Neural progenitor cell (in vitro differentiated cells): ENCODE results near the gene SERPIND1. TPM values are rescaled to one million over a fixed set of nuclear protein-coding genes. Genes with fewer than 3 reads are reported as not detected.

Experiments
- DNase-seq: peaks from one replicate; pipeline ENCODE4 v3.0.0-alpha.2; 2016; ENCODE audit warnings: low spot score
- H2AFZ ChIP-seq: fragments of 200-600 bp; sonication (generic); replicated peaks from 2 replicates; pipeline ENCODE4 v1.6.1; 2016; ENCODE audit warnings: antibody characterized with exemption
- H3F3A ChIP-seq: fragments of 200-600 bp; sonication (generic); 2 replicates; pipeline ENCODE4 v1.6.1; 2016; ENCODE audit warnings: antibody characterized with exemption, low read depth
- H3K27ac ChIP-seq: fragments of 200-600 bp; sonication (generic); 2 replicates; pipeline ENCODE4 v1.5.1; 2016; ENCODE audit warnings: mild to moderate bottlenecking
- H3K27me3 ChIP-seq: fragments of 200-600 bp; sonication (generic); 2 replicates; pipeline ENCODE4 v1.6.1; 2016; ENCODE audit warnings: mild to moderate bottlenecking, moderate library complexity
- H3K36me3 ChIP-seq: fragments of 200-600 bp; sonication (generic); 2 replicates; pipeline ENCODE4 v1.5.1; 2016
- H3K4me1 ChIP-seq: fragments of 200-600 bp; sonication (generic); 2 replicates; pipeline ENCODE4 v1.6.1; 2016; ENCODE audit warnings: mixed run types
- H3K4me2 ChIP-seq: fragments of 200-600 bp; sonication (generic); 2 replicates; pipeline ENCODE4 v1.6.1; 2016
- H3K4me3 ChIP-seq: fragments of 200-600 bp; sonication (generic); 2 replicates; pipeline ENCODE4 v1.5.1; 2016
- H3K79me2 ChIP-seq: fragments of 200-600 bp; sonication (generic); 2 replicates; pipeline ENCODE4 v1.6.1; 2016; ENCODE audit warnings: low read depth
- H3K9ac ChIP-seq: fragments of 200-600 bp; sonication (generic); 2 replicates; pipeline ENCODE4 v1.6.1; 2016
- H3K9me3 ChIP-seq: fragments of 200-600 bp; sonication (generic); 2 replicates; pipeline ENCODE4 v1.5.1; 2016; ENCODE audit warnings: low read depth
- H4K20me1 ChIP-seq: fragments of 200-600 bp; sonication (generic); 2 replicates; pipeline ENCODE4 v1.6.1; 2016; ENCODE audit warnings: low read depth
- H3K27ac Mint-ChIP-seq: 3 replicates; pipeline ENCODE4 v1.8.0; 2021; ENCODE audit warnings: mixed read lengths
- H3K27me3 Mint-ChIP-seq: 2 replicates; pipeline ENCODE4 v1.8.0; 2022; ENCODE audit warnings: low read depth, mild to moderate bottlenecking, inconsistent platforms, moderate library complexity, mixed read lengths; ENCODE audit not compliant: insufficient read depth
- H3K36me3 Mint-ChIP-seq: 3 replicates; pipeline ENCODE4 v1.8.0; 2021; ENCODE audit warnings: mixed read lengths
- H3K4me1 Mint-ChIP-seq: 3 replicates; pipeline ENCODE4 v1.8.0; 2021; ENCODE audit warnings: mixed read lengths
- H3K4me3 Mint-ChIP-seq: 3 replicates; pipeline ENCODE4 v1.8.0; 2021; ENCODE audit warnings: mild to moderate bottlenecking, moderate library complexity, mixed read lengths
- H3K9me3 Mint-ChIP-seq: 3 replicates; pipeline ENCODE4 v1.8.0; 2020; ENCODE audit warnings: mixed read lengths
- CTCF ChIP-seq: fragments of 200-600 bp; sonication (generic); IDR thresholded peaks from 2 replicates; pipeline ENCODE4 v1.5.1; 2017; ENCODE audit warnings: antibody characterized with exemption, mild to moderate bottlenecking
- EZH2 ChIP-seq: fragments of 200-600 bp; sonication (generic); IDR thresholded peaks from 2 replicates; pipeline ENCODE4 v1.6.1; 2017; ENCODE audit warnings: antibody characterized with exemption, mild to moderate bottlenecking, moderate library complexity
- EZH2phosphoT487 ChIP-seq: fragments of 200-600 bp; sonication (generic); IDR thresholded peaks from 2 replicates; pipeline ENCODE4 v1.6.1; 2017; ENCODE audit warnings: antibody characterized with exemption
- total RNA-seq: library from RNA; depleted of rRNA; stranded (reverse); fragments of >200 nt; gene quantifications from 2 replicates; pipeline ENCODE4 v1.2.3, GENCODE V29; 2015; ENCODE audit warnings: low replicate concordance

SERPIND1 gene
- total RNA-seq, 1 donor from 2014 or later: not detected

GRCh38 chr22:20807315-20807752 is 33.4 kb downstream of the SERPIND1 start:
- no peak overlapping the region for H3K4me2 ChIP-seq
- H3K27ac ChIP-seq: no peak overlapping the region
- no peak overlapping the region for H3K27ac Mint-ChIP-seq
- H3K4me1 Mint-ChIP-seq: peaks cover 16% of the 10 kb centered on the region
- H3K27me3 ChIP-seq: no peaks in the 10 kb centered on the region
- no peaks in the 10 kb centered on the region for H3K36me3 ChIP-seq
- TF ChIP-seq CTCF: no peak
- TF ChIP-seq EZH2phosphoT487: no peak
- no peak for TF ChIP-seq EZH2
- peaks cover 4% of the 10 kb centered on the region for H3K27me3 Mint-ChIP-seq
- H3F3A ChIP-seq: no peaks in the 10 kb centered on the region
- peaks cover 44% of the 10 kb centered on the region for H3K36me3 Mint-ChIP-seq
- H3K9me3 ChIP-seq: no peaks in the 10 kb centered on the region
- H3K9ac ChIP-seq: no peak overlapping the region
- H3K4me3 ChIP-seq: no peak overlapping the region
- H4K20me1 ChIP-seq: no peaks in the 10 kb centered on the region
- DNase-seq: no peak
- H3K4me3 Mint-ChIP-seq: no peak overlapping the region
- no peaks in the 10 kb centered on the region for H3K4me1 ChIP-seq
- H3K79me2 ChIP-seq: no peaks in the 10 kb centered on the region
- no peak overlapping the region for H2AFZ ChIP-seq
- H3K9me3 Mint-ChIP-seq: no peaks in the 10 kb centered on the region

GRCh38 chr22:20808844-20809243 is 34.9 kb downstream of the SERPIND1 start:
- no peaks in the 10 kb centered on the region for H3K9me3 Mint-ChIP-seq
- no peak overlapping the region for H3K9ac ChIP-seq
- H3K27ac Mint-ChIP-seq: no peak overlapping the region
- peaks cover 4% of the 10 kb centered on the region for H3K27me3 Mint-ChIP-seq
- DNase-seq: no peak
- H3K4me3 Mint-ChIP-seq: no peak overlapping the region
- no peak overlapping the region for H3K4me2 ChIP-seq
- no peaks in the 10 kb centered on the region for H3K79me2 ChIP-seq
- peaks cover 51% of the 10 kb centered on the region for H3K36me3 Mint-ChIP-seq
- no peaks in the 10 kb centered on the region for H3K36me3 ChIP-seq
- H3K27ac ChIP-seq: no peak overlapping the region
- H3K4me1 ChIP-seq: no peaks in the 10 kb centered on the region
- TF ChIP-seq CTCF (no peak), EZH2phosphoT487 (no peak), EZH2 (no peak)
- no peaks in the 10 kb centered on the region for H3K9me3 ChIP-seq
- H3K4me3 ChIP-seq: no peak overlapping the region
- H4K20me1 ChIP-seq: no peaks in the 10 kb centered on the region
- no peak overlapping the region for H2AFZ ChIP-seq
- no peaks in the 10 kb centered on the region for H3K27me3 ChIP-seq
- no peaks in the 10 kb centered on the region for H3F3A ChIP-seq
- H3K4me1 Mint-ChIP-seq: peaks cover 16% of the 10 kb centered on the region

GRCh38 chr22:20809538-20810185 is 35.7 kb downstream of the SERPIND1 start:
- peaks cover 2% of the 10 kb centered on the region for H3K27me3 Mint-ChIP-seq
- peaks cover 9% of the 10 kb centered on the region for H3K4me1 Mint-ChIP-seq
- Histone ChIP-seq H3K36me3 (no peaks in the 10 kb centered on the region), H3F3A (no peaks in the 10 kb centered on the region), H2AFZ (no peak overlapping the region), H3K4me1 (no peaks in the 10 kb centered on the region), H3K27me3 (no peaks in the 10 kb centered on the region), H3K9ac (no peak overlapping the region), H3K9me3 (no peaks in the 10 kb centered on the region), H4K20me1 (no peaks in the 10 kb centered on the region), H3K79me2 (no peaks in the 10 kb centered on the region), H3K4me3 (no peak overlapping the region), H3K4me2 (no peak overlapping the region), H3K27ac (no peak overlapping the region)
- TF ChIP-seq CTCF: no peak
- no peak for TF ChIP-seq EZH2phosphoT487
- TF ChIP-seq EZH2: no peak
- peaks cover 48% of the 10 kb centered on the region for H3K36me3 Mint-ChIP-seq
- H3K9me3 Mint-ChIP-seq: no peaks in the 10 kb centered on the region
- no peak overlapping the region for H3K27ac Mint-ChIP-seq
- no peak overlapping the region for H3K4me3 Mint-ChIP-seq
- DNase-seq: no peak
